PC-9 (cell line): Measurements from ENCODE around the gene CDKN1A. TPM values are rescaled to one million over a fixed set of nuclear protein-coding genes. Genes with fewer than 3 reads are reported as not detected.

ENCODE experiments used
- BruUV-seq: library from RNA; stranded (reverse); fragments of 400-500 nt; replicated peaks from 2 replicates; lab custom pipeline; 2021; lab: Mats Ljungman, UMichigan
- CTCF ChIA-PET: fragments of 300-600 bp; sonication (Branson Sonifier 250); formaldehyde crosslinking; loops from one replicate; lab custom pipeline; 2022; ENCODE audit warnings: antibody characterized with exemption; lab: Charles Lee
- POLR2A ChIA-PET: fragments of 300-600 bp; sonication (Branson Sonifier 250); formaldehyde crosslinking; loops from one replicate; lab custom pipeline; 2022; ENCODE audit warnings: antibody characterized with exemption; ENCODE audit not compliant: unreplicated experiment; lab: Charles Lee
- DNase-seq, 2 experiments: peaks; one replicate each; pipeline versions ENCODE4 v3.0.0 to v3.0.0-alpha.2; 2015 to 2022; ENCODE audit warnings: mixed read lengths in 1 of 2
- H2AFZ ChIP-seq: fragments of 200-600 bp; sonication (generic); 2 replicates; pipeline ENCODE4 v1.8.1; 2017; ENCODE audit warnings: antibody characterized with exemption
- H3F3A ChIP-seq: fragments of 200-600 bp; sonication (generic); 2 replicates; pipeline ENCODE4 v1.8.1; 2017; ENCODE audit warnings: antibody characterized with exemption, mild to moderate bottlenecking, low read depth; ENCODE audit not compliant: insufficient read depth
- H3K27ac ChIP-seq: fragments of 200-600 bp; sonication (generic); 2 replicates; pipeline ENCODE4 v1.6.1; 2016; ENCODE audit warnings: mixed run types
- H3K27me3 ChIP-seq: fragments of 200-600 bp; sonication (generic); 2 replicates; pipeline ENCODE4 v1.6.1; 2016; ENCODE audit warnings: low read depth, mixed run types; ENCODE audit not compliant: insufficient read depth
- H3K36me3 ChIP-seq: fragments of 200-600 bp; sonication (generic); 2 replicates; pipeline ENCODE4 v1.6.1; 2016; ENCODE audit warnings: low read depth, mixed run types
- H3K4me1 ChIP-seq: fragments of 200-600 bp; sonication (generic); replicated peaks from 2 replicates; pipeline ENCODE4 v1.6.1; 2016; ENCODE audit warnings: mixed run types; ENCODE audit not compliant: insufficient read depth
- H3K4me2 ChIP-seq: fragments of 200-600 bp; sonication (generic); 2 replicates; pipeline ENCODE4 v1.6.1; 2017; ENCODE audit warnings: mixed run types
- H3K4me3 ChIP-seq: fragments of 200-600 bp; sonication (generic); 2 replicates; pipeline ENCODE4 v1.6.1; 2016; ENCODE audit warnings: mixed run types
- H3K79me2 ChIP-seq: fragments of 200-600 bp; sonication (generic); 2 replicates; pipeline ENCODE4 v1.6.1; 2017; ENCODE audit warnings: low read depth, mixed run types
- H3K9me2 ChIP-seq: fragments of 200-600 bp; sonication (generic); 2 replicates; pipeline ENCODE4 v1.8.1; 2017; ENCODE audit warnings: mild to moderate bottlenecking; ENCODE audit not compliant: insufficient read depth
- H3K9me3 ChIP-seq: fragments of 200-600 bp; sonication (generic); 2 replicates; pipeline ENCODE4 v1.8.1; 2016; ENCODE audit warnings: low read depth; ENCODE audit not compliant: insufficient read depth
- H4K20me1 ChIP-seq: fragments of 200-600 bp; sonication (generic); 2 replicates; pipeline ENCODE4 v1.8.1; 2017; ENCODE audit not compliant: insufficient read depth
- CTCF ChIP-seq: fragments of 200-600 bp; sonication (generic); conservative IDR thresholded peaks from 2 replicates; pipeline ENCODE4 v1.6.1; 2017; ENCODE audit warnings: mixed run types, antibody characterized with exemption, mild to moderate bottlenecking, moderate library complexity
- EZH2 ChIP-seq: fragments of 200-600 bp; sonication (generic); IDR thresholded peaks from 2 replicates; pipeline ENCODE4 v1.8.0; 2017; ENCODE audit warnings: antibody characterized with exemption, low read depth
- intact Hi-C: fragments of 100-400 bp; cut with micrococcal nuclease; formaldehyde crosslinking; loops from one replicate; pipeline ENCODE4 v1.10.0; 2022; ENCODE audit not compliant: unreplicated experiment
- total RNA-seq: library from RNA; stranded (reverse); gene quantifications from 2 replicates; pipeline ENCODE4 v1.2.3, GENCODE V29; 2021

The CDKN1A gene
- total RNA-seq, 1 experiment from 2014 or later: 14.8 TPM

- ChIA-PET POLR2A (interaction anchor here (0.5 kb wide), 1 partner anchor 377 kb away, joined by 4 read pairs; no protein-coding TSS in a partner anchor), CTCF (interaction anchor here (1.0 kb wide), 1 partner anchor 9 kb away, joined by 3 read pairs; no protein-coding TSS in a partner anchor)
- no peaks in the 10 kb centered on the region for H4K20me1 ChIP-seq
- H3K27ac ChIP-seq: no peak overlapping the region
- intact Hi-C loops: no loop called here
- TF ChIP-seq CTCF: no peak
- no peak for TF ChIP-seq EZH2
- H3K9me2 ChIP-seq: no peaks in the 10 kb centered on the region
- no TSS peak for BruUV-seq
- H3K79me2 ChIP-seq: no peaks in the 10 kb centered on the region
- no peak for DNase-seq
- no peak overlapping the region for H3K4me3 ChIP-seq
- peaks cover 27% of the 10 kb centered on the region for H3K4me1 ChIP-seq
- H3K4me2 ChIP-seq: peak overlapping the region; percentile 32
- peaks cover 18% of the 10 kb centered on the region; the same call in 1 of the 2 replicates for H3F3A ChIP-seq
- no peak overlapping the region for H2AFZ ChIP-seq
- H3K9me3 ChIP-seq: no peaks in the 10 kb centered on the region
- no peaks in the 10 kb centered on the region for H3K27me3 ChIP-seq
- no peaks in the 10 kb centered on the region for H3K36me3 ChIP-seq
These were observed 13.1 kb downstream of the CDKN1A start for GRCh38 chr6:36691612-36692011.

- Histone ChIP-seq H3K27ac (no peak overlapping the region), H4K20me1 (no peaks in the 10 kb centered on the region)
These were observed 13.7 kb downstream of the CDKN1A start for GRCh38 chr6:36692220-36692619.

GRCh38 chr6:36692861-36693702, 14.6 kb downstream of the CDKN1A start:
- no peak overlapping the region for H3K4me3 ChIP-seq
- ChIA-PET POLR2A (no interaction called here), CTCF (no interaction called here)
- H3K9me3 ChIP-seq: no peaks in the 10 kb centered on the region
- H3K27ac ChIP-seq: no peak overlapping the region
- no TSS peak for BruUV-seq
- no peaks in the 10 kb centered on the region for H3K79me2 ChIP-seq
- H4K20me1 ChIP-seq: no peaks in the 10 kb centered on the region
- DNase-seq: no peak
- intact Hi-C loops: no loop called here
- H3K36me3 ChIP-seq: no peaks in the 10 kb centered on the region
- no peaks in the 10 kb centered on the region for H3K27me3 ChIP-seq
- H2AFZ ChIP-seq: no peak overlapping the region
- peaks cover 18% of the 10 kb centered on the region; the same call in 1 of the 2 replicates for H3F3A ChIP-seq
- H3K4me1 ChIP-seq: peaks cover 27% of the 10 kb centered on the region
- TF ChIP-seq EZH2: no peak
- TF ChIP-seq CTCF: no peak
- H3K9me2 ChIP-seq: no peaks in the 10 kb centered on the region
- H3K4me2 ChIP-seq: no peak overlapping the region

More at GRCh38 chr6:36692220-36692619, 13.7 kb downstream of the CDKN1A start:
- Histone ChIP-seq H3K36me3 (no peaks in the 10 kb centered on the region), H3K9me2 (no peaks in the 10 kb centered on the region), H3K4me2 (peak overlapping the region; percentile 32; the same call in 1 of the 2 replicates), H3K79me2 (no peaks in the 10 kb centered on the region), H3F3A (peaks cover 18% of the 10 kb centered on the region; the same call in 1 of the 2 replicates), H3K4me3 (no peak overlapping the region), H3K4me1 (peaks cover 27% of the 10 kb centered on the region), H2AFZ (no peak overlapping the region), H3K9me3 (no peaks in the 10 kb centered on the region), H3K27me3 (no peaks in the 10 kb centered on the region)
- POLR2A ChIA-PET: no interaction called here
- no TSS peak for BruUV-seq
- CTCF ChIA-PET: no interaction called here
- intact Hi-C loops: no loop called here
- no peak for DNase-seq
- no peak for TF ChIP-seq EZH2
- no peak for TF ChIP-seq CTCF
